Measurements from ENCODE around the gene IARS2. TPM values are rescaled to one million over a fixed set of nuclear protein-coding genes. Genes with fewer than 3 reads are reported as not detected.

IARS2 gene
- total and polyA plus RNA-seq, 2 donors (not counting 3 experiments of a cell fraction or from before 2014, with no cell fraction given) = 15.5 to 62.8 TPM

- POLR2A ChIA-PET = no interaction called here
- H3K4me1 ChIP-seq (ENCODE audit: control insufficient read depth, extremely low read depth, insufficient read depth, low read length) = peaks cover 3% of the 10 kb centered on the region
- no peak overlapping the region for H3K4me2 ChIP-seq (ENCODE audit: insufficient read depth, low read length)
- TF ChIP-seq FOS (IDR thresholded peaks at IDR 0.05; ENCODE audit: borderline replicate concordance, insufficient read depth, low read length) (no peak), GATA2 (IDR thresholded peaks at IDR 0.05; ENCODE audit: insufficient read depth, insufficient read length, low read depth, low read length) (no peak), MYC (IDR thresholded peaks at IDR 0.05; ENCODE audit: low read depth, low read length) (no peak), MAX (IDR thresholded peaks at IDR 0.05; ENCODE audit: insufficient read depth, insufficient read length) (no peak), EZH2 (IDR thresholded peaks at IDR 0.05; ENCODE audit: borderline replicate concordance, low read depth, low read length, severe bottlenecking) (no peak), CTCF (IDR thresholded peaks at IDR 0.05; ENCODE audit: extremely low read depth in 1 of 2, insufficient read depth in 1 of 2, low read depth in 1 of 2, low read length in 2 of 2) (no peak), POLR2AphosphoS5 (IDR thresholded peaks at IDR 0.05; ENCODE audit: insufficient read depth, low read depth, low read length) (no peak), JUN (IDR thresholded peaks at IDR 0.05; ENCODE audit: borderline replicate concordance, insufficient read depth, insufficient read length, low read depth) (no peak), POLR2A (IDR thresholded peaks at IDR 0.05; ENCODE audit: low read depth, low read length) (no peak)
- no peaks in the 10 kb centered on the region for H3K9me3 ChIP-seq (replicated peaks; ENCODE audit: control insufficient read depth, insufficient read depth, low read length)
- no TSS peak for BruUV-seq (replicated peaks)
- H3K27ac ChIP-seq (ENCODE audit: insufficient read depth, low read depth, low read length) = no peak overlapping the region
- H3K4me3 ChIP-seq (replicated peaks in 1 of 3; ENCODE audit: insufficient read depth in 1 of 3, low read depth in 1 of 3, low read length in 3 of 3) = no peak overlapping the region
- FAIRE-seq (no peak), DNase-seq (ENCODE audit: low read depth, low spot score) (no peak)
- dilution Hi-C loops (cut with MboI; ENCODE audit: extremely low pct_ligation_motif_present, low sequenced_read_pairs) (no loop called here), intact Hi-C loops (cut with micrococcal nuclease) (no loop called here)
- no peaks in the 10 kb centered on the region for H3K9me1 ChIP-seq (replicated peaks; ENCODE audit: control insufficient read depth, extremely low read depth, insufficient read depth, low read length)
- H2AFZ ChIP-seq (ENCODE audit: low read depth, low read length) = no peak overlapping the region
- H4K20me1 ChIP-seq (replicated peaks; ENCODE audit: control insufficient read depth, extremely low read depth, insufficient read depth, low read length) = no peaks in the 10 kb centered on the region
- H3K9ac ChIP-seq (replicated peaks; ENCODE audit: extremely low read depth, insufficient read depth, low read length) = no peak overlapping the region
- H3K79me2 ChIP-seq (ENCODE audit: control insufficient read depth, insufficient read depth, low read length) = no peaks in the 10 kb centered on the region
- CTCF ChIA-PET = no interaction called here
- H3K27me3 ChIP-seq (ENCODE audit: control insufficient read depth in 2 of 2, insufficient read depth in 2 of 2, low read length in 2 of 2) = no peaks in the 10 kb centered on the region
- H3K36me3 ChIP-seq (ENCODE audit: control insufficient read depth in 2 of 2, extremely low read depth in 1 of 2, insufficient read depth in 2 of 2, low read length in 2 of 2) = peaks cover 10 to 12% of the 10 kb centered on the region in 2 experiments
Observed at GRCh38 chr1:220159041-220159440, 65.1 kb downstream of the IARS2 start.

All from endothelial cell of umbilical vein (primary cell).